ENCODE measurements around the gene PPDPF. TPM values are rescaled to one million over a fixed set of nuclear protein-coding genes. Genes with fewer than 3 reads are reported as not detected.

The PPDPF gene
- total RNA-seq, 1 donor from 2014 or later, result 242 TPM

GRCh38 chr20:63472862-63473390 is 47.6 kb upstream of the PPDPF start:
- H3K27ac ChIP-seq, result no peak overlapping the region
- no peaks in the 10 kb centered on the region for H3K9me3 ChIP-seq
- H3K4me1 ChIP-seq, result peaks cover 0 to 6% of the 10 kb centered on the region in 2 donors
- H3K4me3 ChIP-seq, result no peak overlapping the region
- H3K36me3 ChIP-seq, result no peaks in the 10 kb centered on the region
- intact Hi-C loops (cut with DNase I), result no loop called here
- no peak for TF ChIP-seq CTCF (IDR thresholded peaks at IDR 0.05)
- no peak for DNase-seq (ENCODE audit: low spot score in 2 of 2)
- H3K27me3 ChIP-seq, result peaks cover 16% of the 10 kb centered on the region

GRCh38 chr20:63473555-63474449 is 46.8 kb upstream of the PPDPF start:
- H3K36me3 ChIP-seq, result no peaks in the 10 kb centered on the region
- H3K9me3 ChIP-seq, result no peaks in the 10 kb centered on the region
- peaks cover 0 to 6% of the 10 kb centered on the region in 2 donors for H3K4me1 ChIP-seq
- no peak overlapping the region for H3K27ac ChIP-seq
- no peak for DNase-seq (ENCODE audit: low spot score in 2 of 2)
- TF ChIP-seq CTCF (IDR thresholded peaks at IDR 0.05), result no peak
- peaks cover 16% of the 10 kb centered on the region for H3K27me3 ChIP-seq
- no peak overlapping the region for H3K4me3 ChIP-seq
- intact Hi-C loops (cut with DNase I), result no loop called here

DNA sequence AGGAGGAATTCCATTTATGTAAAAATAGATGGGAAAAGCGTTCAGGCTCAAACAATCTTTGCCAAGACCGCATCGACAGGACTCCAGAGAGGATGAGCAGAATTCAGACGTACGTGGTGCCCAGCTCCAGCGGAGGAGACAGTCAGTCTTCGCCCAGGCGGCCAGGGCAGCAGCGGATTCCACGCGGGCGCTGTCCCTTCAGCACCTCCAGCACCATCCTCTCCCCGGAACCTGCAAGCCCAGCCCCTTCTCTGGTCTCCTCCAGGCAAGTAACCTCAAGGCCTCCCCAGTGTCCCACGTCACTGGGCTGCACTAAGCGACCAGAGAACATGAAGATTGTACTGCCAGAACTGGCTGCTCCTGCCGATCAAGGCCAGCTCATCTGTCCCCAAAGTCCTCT is 45.4 kb upstream of the PPDPF start:
- H3K27ac ChIP-seq, result no peak overlapping the region
- peaks cover 16% of the 10 kb centered on the region for H3K27me3 ChIP-seq
- DNase-seq (ENCODE audit: low spot score in 2 of 2), result no peak
- H3K4me1 ChIP-seq, result peaks cover 0 to 6% of the 10 kb centered on the region in 2 donors
- no peak for TF ChIP-seq CTCF (IDR thresholded peaks at IDR 0.05)
- H3K36me3 ChIP-seq, result no peaks in the 10 kb centered on the region
- H3K4me3 ChIP-seq, result no peak overlapping the region
- intact Hi-C loops (cut with DNase I), result no loop called here
- no peaks in the 10 kb centered on the region for H3K9me3 ChIP-seq

DNA sequence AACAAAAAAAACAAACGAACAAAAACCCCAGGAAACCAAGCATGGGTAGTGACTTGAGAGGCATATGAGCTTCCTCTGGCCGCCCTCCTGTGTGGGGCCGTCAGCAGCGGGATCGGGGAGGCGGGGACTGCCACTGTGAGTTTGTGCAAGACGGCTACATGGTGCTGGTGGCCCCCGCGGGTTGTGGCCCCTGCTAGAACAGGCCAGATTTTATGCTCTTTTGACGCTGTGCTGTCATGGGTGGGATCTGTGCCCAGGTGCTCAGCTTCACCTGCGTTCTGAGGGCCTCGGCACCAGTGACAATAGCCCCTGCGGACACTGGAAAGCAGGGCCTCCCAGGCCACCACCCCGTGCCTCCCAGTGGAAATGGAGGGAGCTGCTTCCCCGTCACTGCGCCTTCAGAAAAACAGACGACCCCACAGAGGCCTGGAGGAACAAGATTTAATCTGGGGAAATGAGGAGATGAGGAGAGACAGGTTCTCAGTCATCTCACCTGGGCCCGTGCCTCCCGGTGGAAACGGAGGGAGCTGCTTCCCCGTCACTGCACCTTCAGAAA is 43.4 kb upstream of the PPDPF start:
- TF ChIP-seq CTCF (IDR thresholded peaks at IDR 0.05), result no peak
- Histone ChIP-seq H3K9me3 (no peaks in the 10 kb centered on the region), H3K27ac (no peak overlapping the region), H3K36me3 (no peaks in the 10 kb centered on the region), H3K4me3 (no peak overlapping the region), H3K4me1 (peaks cover 0 to under 1% of the 10 kb centered on the region in 2 donors), H3K27me3 (peaks cover 2% of the 10 kb centered on the region)
- DNase-seq (ENCODE audit: low spot score in 2 of 2), result no peak
- intact Hi-C loops (cut with DNase I), result no loop called here

- Histone ChIP-seq H3K9me3 (no peaks in the 10 kb centered on the region), H3K27me3 (no peaks in the 10 kb centered on the region), H3K36me3 (no peaks in the 10 kb centered on the region), H3K27ac (no peak overlapping the region), H3K4me3 (no peak overlapping the region), H3K4me1 (no peaks in the 10 kb centered on the region)
- intact Hi-C loops (cut with DNase I), result no loop called here
- TF ChIP-seq CTCF (IDR thresholded peaks at IDR 0.05), result no peak
- no peak for DNase-seq (ENCODE audit: low spot score in 2 of 2)
These were observed 42.6 kb upstream of the PPDPF start for GRCh38 chr20:63477944-63478343.
